OCI-LY3 (cell line): ENCODE data around the gene SULT2B1.
A peak's percentile ranks its signal among the peaks of the same experiment; 100 is the strongest.

Experiments used
- H2AFZ ChIP-seq: fragments of 200-600, 300-600 bp; shearing (Covaris generic); 2 replicates; pipeline ENCODE4 v1.6.0; 2014; ENCODE audit warnings: antibody characterized with exemption, low read depth, low read length
- H3K27ac ChIP-seq: fragments of 200-600, 300-600 bp; sonication (generic); 2 replicates; pipeline ENCODE4 v1.5.1; 2014; ENCODE audit warnings: mild to moderate bottlenecking, low read length, moderate library complexity, mixed read lengths
- H3K27me3 ChIP-seq: fragments of 200-600, 300-600 bp; sonication (generic); 2 replicates; pipeline ENCODE4 v1.6.1; 2014; ENCODE audit warnings: low read depth, low read length, mixed read lengths
- H3K36me3 ChIP-seq: fragments of 200-600, 300-600 bp; sonication (generic); replicated peaks from 2 replicates; pipeline ENCODE3; 2014; ENCODE audit warnings: low read depth, low read length, mixed read lengths
- H3K4me1 ChIP-seq: fragments of 300-600, 200-600 bp; sonication (generic); 2 replicates; pipeline ENCODE4 v1.6.1; 2014; ENCODE audit warnings: low read length, mixed read lengths
- H3K4me2 ChIP-seq: fragments of 200-600, 300-600 bp; sonication (generic); 2 replicates; pipeline ENCODE4 v1.6.1; 2014; ENCODE audit warnings: low read length, mixed read lengths
- H3K4me3 ChIP-seq: fragments of 300-600, 200-600 bp; sonication (generic); 2 replicates; pipeline ENCODE4 v1.5.1; 2014; ENCODE audit warnings: antibody characterized with exemption, mild to moderate bottlenecking, low read length, moderate library complexity
- H3K79me2 ChIP-seq: fragments of 300-600, 200-600 bp; shearing (Covaris generic); 2 replicates; pipeline ENCODE4 v1.6.1; 2014; ENCODE audit warnings: mild to moderate bottlenecking, low read length, mixed read lengths
- H3K9ac ChIP-seq: fragments of 300-600, 200-600 bp; shearing (Covaris generic); 2 replicates; pipeline ENCODE4 v1.6.0; 2014; ENCODE audit warnings: mild to moderate bottlenecking, low read length, moderate library complexity
- H3K9me3 ChIP-seq: fragments of 200-600, 300-600 bp; shearing (Covaris generic); 2 replicates; pipeline ENCODE4 v1.6.1; 2014; ENCODE audit warnings: low read length, mixed read lengths; ENCODE audit not compliant: insufficient read depth
- H4K20me1 ChIP-seq: fragments of 200-600, 300-600 bp; sonication (generic); 2 replicates; pipeline ENCODE4 v1.6.1; 2016; ENCODE audit warnings: low read length, mixed read lengths; ENCODE audit not compliant: insufficient read depth
- EZH2phosphoT487 ChIP-seq: fragments of 200-600 bp; shearing (Covaris generic); IDR thresholded peaks from 2 replicates; pipeline ENCODE4 v1.6.1; 2018; ENCODE audit warnings: antibody characterized with exemption, mixed run types, low read depth
- TF ChIP-seq, protein P1 (sequence below): fragments of 200-600, 300-600 bp; sonication (generic); IDR thresholded peaks from 2 replicates; pipeline ENCODE4 v1.5.1; 2014; ENCODE audit warnings: antibody characterized with exemption, low read length, low read depth

The SULT2B1 gene

DNA sequence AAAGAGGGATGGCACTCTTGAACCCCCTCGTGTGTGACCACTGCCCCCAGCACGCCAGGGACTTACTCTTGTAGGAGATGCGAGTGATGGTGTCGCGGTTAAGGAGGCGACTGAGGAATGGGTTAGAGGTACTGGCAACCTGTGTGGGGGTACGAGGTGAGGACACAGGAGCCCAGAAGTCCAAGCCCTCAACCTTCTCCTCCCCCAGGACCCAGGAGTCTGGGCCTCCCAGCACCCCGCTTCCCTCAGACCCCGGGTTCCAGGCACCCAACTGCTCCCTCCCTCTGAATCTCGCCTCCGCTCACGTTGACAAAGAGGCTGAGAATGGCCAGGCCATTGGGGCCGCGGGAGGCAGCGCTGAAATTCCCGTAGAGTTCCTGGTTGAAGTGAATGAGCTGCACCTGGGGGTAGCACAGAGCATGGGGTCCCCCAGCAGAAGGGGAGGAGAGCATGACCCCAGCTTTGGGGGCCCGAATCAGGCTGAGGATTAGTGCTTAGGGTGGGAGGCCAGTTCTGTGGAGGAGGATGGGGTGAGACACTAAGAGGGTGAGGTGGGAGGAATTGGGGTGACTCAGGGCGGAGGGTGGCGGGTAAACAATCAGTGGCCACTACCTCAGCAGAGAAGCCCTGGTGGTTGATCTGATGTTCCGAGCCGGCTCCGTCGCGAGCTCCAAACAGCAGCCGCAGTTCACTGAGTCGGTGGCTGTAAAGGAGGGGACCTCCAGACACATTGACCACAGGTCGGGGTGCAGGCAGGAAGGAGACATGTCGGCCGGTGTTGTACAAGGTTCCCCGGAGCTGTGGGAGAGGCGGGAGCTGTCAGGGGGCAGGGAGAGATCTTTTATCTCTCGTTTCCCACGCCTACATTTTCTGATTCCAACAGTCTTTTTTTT, 87.8 kb downstream of the SULT2B1 start:
- H4K20me1 ChIP-seq = no peaks in the 10 kb centered on the region
- peaks cover 29% of the 10 kb centered on the region for H3K4me1 ChIP-seq
- H2AFZ ChIP-seq = no peak overlapping the region
- H3K4me2 ChIP-seq = no peak overlapping the region
- H3K79me2 ChIP-seq = peaks cover 8% of the 10 kb centered on the region; the same call in 1 of the 2 replicates
- H3K36me3 ChIP-seq = no peaks in the 10 kb centered on the region
- H3K9ac ChIP-seq = no peak overlapping the region
- no peaks in the 10 kb centered on the region for H3K9me3 ChIP-seq
- H3K27ac ChIP-seq = no peak overlapping the region
- no peaks in the 10 kb centered on the region for H3K27me3 ChIP-seq
- no peak overlapping the region for H3K4me3 ChIP-seq
- TF ChIP-seq EZH2phosphoT487 = no peak
- TF ChIP-seq, protein P1, sequence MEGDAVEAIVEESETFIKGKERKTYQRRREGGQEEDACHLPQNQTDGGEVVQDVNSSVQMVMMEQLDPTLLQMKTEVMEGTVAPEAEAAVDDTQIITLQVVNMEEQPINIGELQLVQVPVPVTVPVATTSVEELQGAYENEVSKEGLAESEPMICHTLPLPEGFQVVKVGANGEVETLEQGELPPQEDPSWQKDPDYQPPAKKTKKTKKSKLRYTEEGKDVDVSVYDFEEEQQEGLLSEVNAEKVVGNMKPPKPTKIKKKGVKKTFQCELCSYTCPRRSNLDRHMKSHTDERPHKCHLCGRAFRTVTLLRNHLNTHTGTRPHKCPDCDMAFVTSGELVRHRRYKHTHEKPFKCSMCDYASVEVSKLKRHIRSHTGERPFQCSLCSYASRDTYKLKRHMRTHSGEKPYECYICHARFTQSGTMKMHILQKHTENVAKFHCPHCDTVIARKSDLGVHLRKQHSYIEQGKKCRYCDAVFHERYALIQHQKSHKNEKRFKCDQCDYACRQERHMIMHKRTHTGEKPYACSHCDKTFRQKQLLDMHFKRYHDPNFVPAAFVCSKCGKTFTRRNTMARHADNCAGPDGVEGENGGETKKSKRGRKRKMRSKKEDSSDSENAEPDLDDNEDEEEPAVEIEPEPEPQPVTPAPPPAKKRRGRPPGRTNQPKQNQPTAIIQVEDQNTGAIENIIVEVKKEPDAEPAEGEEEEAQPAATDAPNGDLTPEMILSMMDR = no peak

DNA sequence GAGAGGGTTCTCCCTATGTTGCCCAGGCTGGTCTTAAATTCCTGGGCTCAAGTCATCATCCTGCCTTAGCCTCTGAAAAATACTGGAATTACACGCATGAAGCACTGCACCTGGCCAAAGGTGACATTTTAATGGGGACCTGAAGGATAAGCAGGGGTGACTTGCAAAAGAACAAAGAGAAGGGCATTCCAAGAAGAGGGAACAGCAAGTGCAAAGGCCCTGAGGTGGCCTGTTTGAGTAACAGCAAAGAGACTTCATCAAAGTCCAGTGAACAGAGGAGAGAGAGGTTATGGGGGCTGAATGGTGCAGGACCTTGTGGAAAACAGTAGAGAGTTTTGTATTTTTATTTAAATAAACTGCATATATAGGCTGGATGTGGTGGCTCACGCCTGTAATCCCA, 89.9 kb downstream of the SULT2B1 start:
- H4K20me1 ChIP-seq = no peaks in the 10 kb centered on the region
- no peaks in the 10 kb centered on the region for H3K36me3 ChIP-seq
- no peak overlapping the region for H3K27ac ChIP-seq
- no peak overlapping the region for H3K4me2 ChIP-seq
- peaks cover 18% of the 10 kb centered on the region for H3K4me1 ChIP-seq
- no peaks in the 10 kb centered on the region for H3K9me3 ChIP-seq
- no peaks in the 10 kb centered on the region for H3K79me2 ChIP-seq
- H3K27me3 ChIP-seq = no peaks in the 10 kb centered on the region
- no peak overlapping the region for H3K4me3 ChIP-seq
- no peak overlapping the region for H2AFZ ChIP-seq
- no peak overlapping the region for H3K9ac ChIP-seq
- TF ChIP-seq, protein P1 = no peak
- no peak for TF ChIP-seq EZH2phosphoT487

DNA sequence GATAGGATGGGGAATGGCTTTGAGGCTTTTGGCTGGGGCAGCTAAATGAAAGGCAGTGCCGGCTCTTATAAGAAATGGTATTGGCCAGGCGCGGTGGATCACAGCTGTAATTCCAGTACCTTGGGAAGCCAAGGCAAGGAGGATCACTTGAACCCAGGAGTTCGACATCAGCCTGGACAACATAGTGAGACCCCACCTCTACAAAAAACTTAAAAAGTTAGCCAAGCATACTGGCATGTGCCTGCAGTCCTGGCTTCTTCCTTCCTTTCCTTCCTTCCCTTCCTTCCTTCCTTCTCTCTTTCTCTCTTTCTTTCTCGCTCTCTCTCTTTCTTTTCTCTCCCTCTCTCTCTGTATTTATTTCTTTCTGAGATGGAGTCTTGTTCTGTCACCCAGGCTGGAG, 90.9 kb downstream of the SULT2B1 start:
- Histone ChIP-seq H3K9ac (no peak overlapping the region), H3K9me3 (no peaks in the 10 kb centered on the region), H3K4me2 (no peak overlapping the region), H3K27me3 (no peaks in the 10 kb centered on the region), H3K27ac (no peak overlapping the region), H3K79me2 (no peaks in the 10 kb centered on the region), H3K4me1 (peaks cover 20% of the 10 kb centered on the region), H4K20me1 (no peaks in the 10 kb centered on the region), H2AFZ (no peak overlapping the region), H3K36me3 (no peaks in the 10 kb centered on the region), H3K4me3 (no peak overlapping the region)
- TF ChIP-seq, protein P1 = no peak
- TF ChIP-seq EZH2phosphoT487 = no peak

DNA sequence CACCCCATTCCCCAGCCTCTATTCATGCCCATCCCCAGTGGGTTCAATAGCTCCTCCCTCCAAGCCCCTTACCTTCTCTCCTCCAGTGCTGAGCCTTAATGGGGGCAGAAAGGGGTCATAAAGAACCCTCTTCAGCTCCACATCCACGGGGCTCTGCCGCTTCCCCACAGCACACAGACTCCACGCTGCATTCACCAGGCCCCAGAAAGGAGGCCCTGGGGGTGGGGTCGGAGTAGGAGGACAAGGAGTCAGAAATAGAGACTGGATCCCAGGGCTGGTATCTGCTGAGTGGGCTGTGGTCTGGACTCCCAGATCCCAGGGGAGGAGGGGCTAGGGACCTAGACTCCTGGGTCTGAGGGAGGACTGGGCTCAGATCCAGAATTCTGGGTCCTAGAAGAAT, 92.4 kb downstream of the SULT2B1 start:
- H3K27ac ChIP-seq = no peak overlapping the region
- H3K4me2 ChIP-seq = peak overlapping the region; percentile 99
- H3K79me2 ChIP-seq = no peaks in the 10 kb centered on the region
- H2AFZ ChIP-seq = no peak overlapping the region
- no peaks in the 10 kb centered on the region for H3K9me3 ChIP-seq
- H3K4me3 ChIP-seq = peak overlapping the region; percentile 81
- H3K27me3 ChIP-seq = 0 out of 2 replicates have a peak, but pooled peaks cover under 1% of the 10 kb centered on the region
- H3K36me3 ChIP-seq = no peaks in the 10 kb centered on the region
- TF ChIP-seq EZH2phosphoT487 = no peak
- TF ChIP-seq, protein P1 = no peak
- no peaks in the 10 kb centered on the region for H4K20me1 ChIP-seq
- no peak overlapping the region for H3K9ac ChIP-seq
- H3K4me1 ChIP-seq = peaks cover 8% of the 10 kb centered on the region
